Natural killer cell treated with Interleukin-12 subunit alpha and Interleukin-12 subunit beta and Interleukin-15 and Interleukin-18, amount 100 ng/mL, for 72 hours (primary cell): ENCODE measurements around the gene ZNF462. TPM values are rescaled to one million over a fixed set of nuclear protein-coding genes. Genes with fewer than 3 reads are reported as not detected.
"Not testable (repeated sequence)": the region's sequence is repeated elsewhere in the genome, so short reads cannot be mapped to it uniquely, and the experiment has no call there.

Source experiments
- ATAC-seq, 2 donors: fragments of 150-1000 bp; cut with Tn5 transposase in 1 of 2; sonication (Bioruptor Pico), chemical (Tn5 transposase) in 1 of 2; 2 replicates each; pipeline ENCODE4 v1.10.0; 2021
- DNase-seq: peaks from one replicate; pipeline ENCODE4 v3.0.0; 2022; ENCODE audit warnings: low spot score
- H3K27ac Mint-ChIP-seq, 2 donors: 1 replicate in 1 of 2; 2 replicates in 1 of 2; pipeline ENCODE4 v1.8.0; 2022; ENCODE audit warnings: mixed read lengths in 2 of 2, mild to moderate bottlenecking in 1 of 2, moderate library complexity in 1 of 2
- H3K27me3 Mint-ChIP-seq, 2 donors: 1 replicate in 1 of 2; 2 replicates in 1 of 2; pipeline ENCODE4 v1.8.0; 2022; ENCODE audit warnings: mixed read lengths in 2 of 2
- H3K36me3 Mint-ChIP-seq: one replicate; pipeline ENCODE4 v1.8.0; 2022; ENCODE audit warnings: mixed read lengths
- H3K4me1 Mint-ChIP-seq, 2 donors: 1 replicate in 1 of 2; 2 replicates in 1 of 2; pipeline ENCODE4 v1.8.0; 2022; ENCODE audit warnings: low read depth in 2 of 2, mixed read lengths in 2 of 2, mild to moderate bottlenecking in 1 of 2
- H3K4me3 Mint-ChIP-seq: one replicate; pipeline ENCODE4 v1.8.0; 2022; ENCODE audit warnings: mixed read lengths
- H3K9me3 Mint-ChIP-seq: 2 replicates; pipeline ENCODE4 v1.8.0; 2022; ENCODE audit warnings: mixed read lengths
- total RNA-seq, 2 donors: library from RNA; stranded (reverse); gene quantifications; one replicate each; pipeline ENCODE4 v1.2.3, GENCODE V29; 2022

ZNF462 gene
- total RNA-seq, 2 donors from 2014 or later: 0.31 TPM; not detected in 1

DNA sequence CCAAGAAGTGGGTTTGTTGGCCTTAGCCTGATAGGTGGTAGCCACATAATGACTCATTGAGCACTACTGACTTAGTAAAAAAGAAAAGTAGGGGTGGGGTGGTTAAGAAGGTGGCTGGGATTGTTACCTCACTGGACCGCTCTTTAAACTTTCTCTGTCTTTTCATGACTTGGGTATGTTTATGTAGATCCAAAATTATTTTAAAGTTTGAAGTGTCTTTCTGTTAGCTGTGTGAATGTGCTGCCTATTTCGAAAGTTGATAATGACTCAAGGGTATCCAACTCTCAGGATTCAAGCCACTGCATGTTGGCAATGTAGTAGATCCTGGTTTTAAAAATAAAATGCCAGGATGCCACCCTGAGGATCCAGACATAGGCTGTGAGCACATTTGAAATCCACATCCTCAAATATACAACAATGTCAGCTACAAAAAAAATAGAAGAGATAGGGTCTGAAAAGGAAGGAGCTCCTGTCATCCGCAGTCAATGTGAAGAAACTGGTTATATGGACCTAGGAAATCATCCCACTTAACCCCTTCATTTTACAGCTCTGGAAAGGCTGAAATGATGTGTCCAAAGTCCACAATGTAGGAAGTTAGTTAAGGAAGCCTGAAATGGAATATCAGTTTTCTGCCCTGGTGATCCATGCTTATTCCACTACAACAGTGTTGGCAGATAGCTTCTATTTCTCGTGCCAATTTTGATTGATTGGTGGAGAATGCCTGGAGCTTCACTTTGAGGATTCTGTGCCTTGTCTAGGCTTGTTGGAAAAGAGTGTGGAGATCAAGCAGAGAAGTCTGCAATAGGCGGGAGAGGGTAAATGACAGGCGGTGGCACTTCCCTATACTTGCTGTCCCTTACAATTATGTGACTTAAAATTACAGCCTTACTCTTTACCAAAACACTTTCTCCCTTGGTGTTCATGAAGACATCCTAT lies 23.4 kb downstream of the ZNF462 start:
- H3K4me3 Mint-ChIP-seq: no peak overlapping the region
- peaks cover 3% of the 10 kb centered on the region for H3K9me3 Mint-ChIP-seq
- no peaks in the 10 kb centered on the region for H3K36me3 Mint-ChIP-seq
- H3K27me3 Mint-ChIP-seq: no peaks in the 10 kb centered on the region
- H3K4me1 Mint-ChIP-seq: peaks cover 0 to 10% of the 10 kb centered on the region in 2 donors
- no peak for DNase-seq
- no peak overlapping the region for H3K27ac Mint-ChIP-seq
- ATAC-seq: no peak

DNA sequence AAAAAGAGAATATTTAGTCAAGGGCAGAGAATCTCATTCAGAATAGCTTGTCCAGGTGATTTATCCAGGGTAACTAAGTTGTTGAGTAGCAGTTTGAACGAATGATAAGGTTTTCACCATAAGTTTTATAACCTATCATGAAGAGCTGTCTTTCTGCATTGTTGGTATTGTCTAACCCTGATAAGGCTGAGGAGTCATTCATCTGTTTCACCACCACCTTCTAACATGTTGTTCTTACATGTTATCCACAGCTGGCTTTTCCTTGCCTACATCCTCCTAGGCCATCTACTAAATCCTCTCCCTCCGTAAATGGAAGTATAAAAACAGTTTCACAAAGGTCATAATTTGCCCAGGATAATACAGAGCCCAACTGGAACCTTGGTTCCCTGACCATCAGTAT lies 24.1 kb downstream of the ZNF462 start:
- no peak for ATAC-seq
- Mint-ChIP-seq H3K27ac (no peak overlapping the region), H3K4me3 (no peak overlapping the region), H3K27me3 (no peaks in the 10 kb centered on the region), H3K36me3 (no peaks in the 10 kb centered on the region), H3K9me3 (peaks cover 3% of the 10 kb centered on the region), H3K4me1 (peaks cover 0 to 10% of the 10 kb centered on the region in 2 donors)
- no peak for DNase-seq

DNA sequence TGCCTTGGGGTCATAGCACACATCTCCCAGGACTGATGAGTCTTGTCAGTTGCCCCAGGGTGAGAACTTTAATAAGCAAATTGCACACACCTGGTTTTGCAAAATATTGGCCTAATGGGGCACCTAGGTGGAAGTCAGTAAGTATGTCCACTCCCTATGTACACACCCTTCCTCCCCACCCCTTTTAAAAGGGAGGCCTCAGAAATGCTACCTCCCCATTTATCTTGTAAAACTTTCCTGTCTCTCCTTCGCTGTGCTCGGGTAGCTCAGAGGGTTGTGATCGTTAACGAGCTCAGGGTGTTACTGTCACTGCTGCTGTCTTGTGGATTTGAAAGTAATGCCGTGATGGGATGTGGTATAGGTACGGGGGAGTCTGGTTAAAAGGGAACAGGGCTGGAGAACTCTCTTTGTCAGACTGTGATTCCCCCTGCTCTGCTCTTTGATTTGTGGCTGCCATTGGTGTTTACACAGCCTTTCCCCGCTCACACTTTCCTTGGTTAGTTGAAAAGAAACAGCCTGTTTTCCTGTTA lies 26.2 kb downstream of the ZNF462 start:
- H3K27me3 Mint-ChIP-seq: no peaks in the 10 kb centered on the region
- H3K9me3 Mint-ChIP-seq: peaks cover under 1% of the 10 kb centered on the region
- ATAC-seq (no peak), DNase-seq (no peak)
- H3K36me3 Mint-ChIP-seq: no peaks in the 10 kb centered on the region
- no peak overlapping the region for H3K27ac Mint-ChIP-seq
- no peak overlapping the region for H3K4me3 Mint-ChIP-seq
- H3K4me1 Mint-ChIP-seq: no peaks in the 10 kb centered on the region

DNA sequence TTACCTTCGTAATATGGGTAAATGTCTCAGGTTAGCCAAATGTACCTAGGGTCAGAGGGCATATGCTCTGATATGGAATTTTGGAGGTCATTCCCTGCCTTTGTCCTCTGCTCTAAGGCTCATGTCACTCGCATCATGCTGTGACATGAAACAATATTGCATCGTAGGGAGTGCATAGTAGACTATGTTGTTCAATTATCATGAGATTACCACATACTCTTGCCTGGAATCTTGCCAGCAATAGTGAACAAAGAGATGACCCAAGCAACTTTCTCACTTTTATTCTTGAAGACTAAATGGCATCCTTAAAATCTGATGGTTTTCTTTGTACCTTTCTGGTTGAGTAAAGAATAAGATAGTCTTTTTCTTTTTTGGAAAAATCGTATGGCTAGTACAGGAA lies 27.6 kb downstream of the ZNF462 start:
- no peaks in the 10 kb centered on the region for H3K36me3 Mint-ChIP-seq
- DNase-seq: no peak
- ATAC-seq: no peak
- no peaks in the 10 kb centered on the region for H3K4me1 Mint-ChIP-seq
- no peaks in the 10 kb centered on the region for H3K27me3 Mint-ChIP-seq
- H3K9me3 Mint-ChIP-seq: no peaks in the 10 kb centered on the region
- H3K4me3 Mint-ChIP-seq: no peak overlapping the region
- no peak overlapping the region for H3K27ac Mint-ChIP-seq

DNA sequence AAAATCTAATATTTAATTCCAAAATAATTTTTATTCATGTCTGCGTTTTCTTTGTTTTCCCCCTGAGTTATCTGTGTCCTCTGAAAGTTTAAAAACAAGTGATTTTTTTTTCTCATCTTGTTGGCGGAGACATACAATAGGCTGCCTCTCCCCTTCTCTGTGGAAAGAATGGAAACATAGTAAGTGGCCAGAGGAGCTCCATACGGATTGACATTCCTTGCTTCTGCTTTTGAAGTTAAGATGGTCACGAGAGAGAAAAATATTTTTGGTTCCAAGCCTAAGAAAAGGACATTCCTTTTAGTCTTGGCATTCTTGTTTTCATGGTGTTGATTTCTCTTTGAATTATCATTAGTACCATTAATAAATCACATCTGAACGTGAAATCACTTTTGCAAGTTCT lies 28.3 kb downstream of the ZNF462 start:
- Mint-ChIP-seq H3K27me3 (peaks cover 0 to 3% of the 10 kb centered on the region in 2 donors), H3K4me1 (no peaks in the 10 kb centered on the region), H3K27ac (no peak overlapping the region), H3K36me3 (no peaks in the 10 kb centered on the region), H3K9me3 (no peaks in the 10 kb centered on the region), H3K4me3 (no peak overlapping the region)
- DNase-seq (no peak), ATAC-seq (no peak)

DNA sequence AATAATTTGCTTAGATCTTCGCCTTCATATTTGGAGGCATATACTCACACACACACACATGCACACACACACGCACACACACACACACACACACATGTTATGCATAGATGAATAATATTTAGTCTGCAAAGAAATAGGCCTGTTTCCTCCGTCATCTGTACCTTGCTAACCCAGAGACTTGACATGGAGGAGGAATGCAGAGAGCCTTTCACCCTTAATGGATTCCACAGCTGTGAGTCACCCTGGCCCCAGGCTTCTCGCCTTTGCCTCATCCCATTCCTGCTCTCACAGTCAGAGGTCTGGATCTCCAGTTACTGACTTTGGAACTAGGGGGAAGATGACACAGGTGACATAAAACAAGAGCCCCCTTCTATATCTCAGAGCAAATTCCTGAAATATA lies 29.7 kb downstream of the ZNF462 start:
- Mint-ChIP-seq H3K27me3 (peaks cover 0 to 3% of the 10 kb centered on the region in 2 donors), H3K27ac (no peak overlapping the region), H3K4me3 (no peak overlapping the region), H3K4me1 (no peaks in the 10 kb centered on the region), H3K36me3 (no peaks in the 10 kb centered on the region), H3K9me3 (no peaks in the 10 kb centered on the region)
- no peak for ATAC-seq
- no peak for DNase-seq

DNA sequence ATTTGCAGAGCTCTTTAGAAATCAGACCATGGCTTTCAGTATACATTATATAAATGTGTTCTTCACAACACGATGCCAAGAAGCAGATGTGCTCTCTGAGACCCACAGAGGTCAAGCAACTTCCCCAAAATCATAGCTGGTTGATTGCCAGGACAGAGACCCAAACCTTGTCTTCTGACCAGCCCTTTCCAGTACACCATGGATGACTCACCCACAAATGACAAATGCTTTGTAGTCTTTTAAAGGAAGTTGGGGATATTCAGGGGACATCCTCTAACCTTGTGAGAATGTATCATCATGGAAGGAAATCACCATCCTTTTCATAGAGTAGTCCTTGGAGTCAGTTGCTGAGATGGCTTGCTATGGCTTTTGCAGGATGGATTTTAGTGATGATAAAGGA lies 30.1 kb downstream of the ZNF462 start:
- Mint-ChIP-seq H3K27ac (no peak overlapping the region), H3K4me1 (no peaks in the 10 kb centered on the region), H3K4me3 (no peak overlapping the region), H3K27me3 (peaks cover 0 to 3% of the 10 kb centered on the region in 2 donors), H3K36me3 (no peaks in the 10 kb centered on the region), H3K9me3 (no peaks in the 10 kb centered on the region)
- ATAC-seq (no peak), DNase-seq (no peak)

DNA sequence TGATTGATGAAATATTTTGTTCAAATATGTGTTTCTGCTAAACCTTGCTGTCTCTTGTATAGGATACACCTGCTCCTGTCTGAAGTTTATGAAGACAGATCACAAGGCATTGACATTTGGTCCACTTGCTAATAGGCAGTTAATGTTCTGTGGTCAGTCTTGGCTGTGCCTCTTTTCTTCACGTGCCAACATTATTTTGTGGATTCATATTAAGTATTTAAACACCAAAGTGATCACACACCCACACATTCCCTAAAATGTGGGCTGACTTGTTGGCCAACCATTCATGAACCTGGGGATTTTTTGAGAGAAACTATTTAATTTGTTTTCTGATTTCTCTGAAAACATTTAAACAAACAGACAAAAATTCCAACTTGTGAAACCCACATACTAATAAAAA lies 33.7 kb downstream of the ZNF462 start:
- Mint-ChIP-seq H3K27me3 (peaks cover 0 to 3% of the 10 kb centered on the region in 2 donors), H3K4me1 (no peaks in the 10 kb centered on the region), H3K4me3 (no peak overlapping the region), H3K36me3 (no peaks in the 10 kb centered on the region), H3K9me3 (peaks cover 9% of the 10 kb centered on the region), H3K27ac (no peak overlapping the region)
- DNase-seq (no peak), ATAC-seq (no peak)

DNA sequence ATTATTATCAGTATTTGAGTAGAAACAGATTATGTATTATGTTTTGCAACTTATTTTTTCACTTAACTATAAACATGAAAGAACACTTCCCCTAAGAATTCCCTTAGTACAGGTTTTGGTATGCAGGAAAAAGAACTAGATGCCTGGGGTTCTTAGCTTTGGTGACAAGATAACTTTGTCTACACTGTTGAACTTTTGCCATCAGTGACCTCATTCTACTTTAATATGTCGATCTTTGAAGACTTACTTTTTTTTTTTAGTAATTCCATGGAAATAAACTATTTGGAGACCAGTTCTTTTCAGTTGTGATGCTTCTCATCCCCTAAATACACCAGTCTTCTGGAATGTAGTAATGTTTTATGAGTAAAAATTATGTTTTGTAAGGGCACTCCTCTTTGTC lies 34.3 kb downstream of the ZNF462 start:
- no peak overlapping the region for H3K27ac Mint-ChIP-seq
- H3K4me3 Mint-ChIP-seq: no peak overlapping the region
- H3K9me3 Mint-ChIP-seq: peaks cover 10% of the 10 kb centered on the region
- peaks cover 0 to 3% of the 10 kb centered on the region in 2 donors for H3K27me3 Mint-ChIP-seq
- DNase-seq (no peak), ATAC-seq (no peak)
- H3K36me3 Mint-ChIP-seq: peaks cover under 1% of the 10 kb centered on the region
- no peaks in the 10 kb centered on the region for H3K4me1 Mint-ChIP-seq

DNA sequence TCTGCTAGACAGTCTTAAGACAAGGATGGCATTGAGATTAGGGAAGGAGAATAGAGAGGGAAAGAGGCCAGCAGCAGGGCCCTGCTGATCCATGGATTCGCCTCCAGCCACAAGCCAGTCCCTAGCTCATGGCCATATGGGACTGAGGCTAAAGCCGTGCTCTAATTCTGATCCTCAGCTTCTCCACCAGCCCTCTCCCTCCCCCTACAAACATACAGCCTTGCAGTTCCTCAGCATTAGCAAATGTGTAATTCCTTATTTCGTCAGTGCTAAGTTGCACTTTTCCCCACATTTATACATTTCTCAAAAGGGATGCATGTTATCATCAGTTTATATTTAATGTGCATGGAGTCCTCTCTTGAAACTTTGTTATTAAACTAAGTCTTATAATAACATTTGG lies 34.8 kb downstream of the ZNF462 start:
- Mint-ChIP-seq H3K27me3 (peaks cover 3 to 4% of the 10 kb centered on the region in 2 donors), H3K27ac (no peak overlapping the region), H3K36me3 (peaks cover 6% of the 10 kb centered on the region), H3K9me3 (peaks cover 15% of the 10 kb centered on the region), H3K4me3 (no peak overlapping the region), H3K4me1 (no peaks in the 10 kb centered on the region)
- ATAC-seq: no peak
- DNase-seq: no peak

DNA sequence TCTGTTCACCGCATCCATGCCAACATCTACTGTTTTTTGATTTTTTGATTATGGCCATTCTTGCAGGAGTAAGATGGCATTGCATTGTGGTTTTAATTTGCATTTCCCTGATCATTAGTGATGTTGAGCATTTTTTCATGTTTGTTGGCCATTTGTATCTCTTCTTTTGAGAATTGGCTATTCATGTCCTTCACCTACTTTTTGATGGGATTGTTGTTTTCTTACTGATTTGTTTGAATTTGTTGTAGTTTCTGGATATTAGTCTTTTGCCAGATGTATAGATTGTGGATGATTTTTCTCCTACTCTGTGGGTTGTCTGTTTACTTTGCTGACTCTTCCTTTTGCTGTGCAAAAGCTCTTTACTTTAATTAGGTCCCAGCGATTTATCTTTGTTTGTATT lies 37.6 kb downstream of the ZNF462 start:
- H3K9me3 Mint-ChIP-seq: peaks cover 27% of the 10 kb centered on the region
- not testable (repeated sequence) for DNase-seq, H3K4me3 Mint-ChIP-seq, H3K4me1 Mint-ChIP-seq, H3K27ac Mint-ChIP-seq, ATAC-seq, H3K27me3 Mint-ChIP-seq
- peaks cover 13% of the 10 kb centered on the region for H3K36me3 Mint-ChIP-seq

DNA sequence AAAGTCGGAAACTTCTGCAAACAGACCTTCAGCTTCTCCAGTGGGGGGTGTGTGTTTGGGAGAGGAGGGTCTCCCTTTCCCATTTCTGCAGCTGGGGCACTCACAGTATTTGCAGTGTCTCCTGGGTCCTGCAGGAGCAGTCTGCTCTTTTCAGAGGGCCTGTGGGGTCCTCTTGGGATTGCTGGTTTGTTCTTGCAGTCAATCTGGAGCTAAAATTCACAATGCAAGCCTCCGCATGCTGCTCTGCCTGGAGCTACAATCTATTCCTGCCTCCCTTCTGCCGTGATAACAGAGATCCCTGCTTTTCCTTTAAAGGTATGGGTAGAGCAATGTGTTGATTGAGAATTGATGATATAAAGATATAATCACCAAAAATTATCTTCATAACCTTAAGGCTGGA lies 43.2 kb downstream of the ZNF462 start:
- ATAC-seq: no peak
- Mint-ChIP-seq H3K4me1 (no peaks in the 10 kb centered on the region), H3K27ac (no peak overlapping the region), H3K9me3 (peaks cover 19% of the 10 kb centered on the region), H3K27me3 (peaks cover 0 to 7% of the 10 kb centered on the region in 2 donors), H3K4me3 (no peak overlapping the region), H3K36me3 (peaks cover 13% of the 10 kb centered on the region)
- no peak for DNase-seq

DNA sequence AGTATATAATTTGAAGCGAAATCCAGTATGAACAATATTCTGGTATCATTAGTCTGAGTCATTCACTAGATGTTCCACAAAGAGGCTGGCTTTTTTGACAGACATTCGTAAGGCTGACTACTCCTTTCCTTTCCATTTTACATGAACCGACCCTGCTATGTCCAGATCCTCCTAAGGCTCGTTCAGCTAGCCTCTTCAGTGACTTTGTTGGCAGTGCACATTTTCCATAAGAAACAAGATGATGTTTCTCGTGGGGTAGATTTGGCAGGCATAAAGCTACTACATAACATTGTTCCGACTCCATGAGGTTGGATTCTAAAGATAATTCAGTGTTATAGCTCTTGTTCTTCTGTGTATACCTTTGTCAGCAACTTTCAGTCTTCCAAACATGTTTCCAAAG lies 49.0 kb downstream of the ZNF462 start:
- ATAC-seq (no peak), DNase-seq (no peak)
- Mint-ChIP-seq H3K9me3 (peaks cover 3% of the 10 kb centered on the region), H3K4me3 (no peak overlapping the region), H3K27ac (no peak overlapping the region), H3K4me1 (no peaks in the 10 kb centered on the region), H3K27me3 (no peaks in the 10 kb centered on the region), H3K36me3 (no peaks in the 10 kb centered on the region)

DNA sequence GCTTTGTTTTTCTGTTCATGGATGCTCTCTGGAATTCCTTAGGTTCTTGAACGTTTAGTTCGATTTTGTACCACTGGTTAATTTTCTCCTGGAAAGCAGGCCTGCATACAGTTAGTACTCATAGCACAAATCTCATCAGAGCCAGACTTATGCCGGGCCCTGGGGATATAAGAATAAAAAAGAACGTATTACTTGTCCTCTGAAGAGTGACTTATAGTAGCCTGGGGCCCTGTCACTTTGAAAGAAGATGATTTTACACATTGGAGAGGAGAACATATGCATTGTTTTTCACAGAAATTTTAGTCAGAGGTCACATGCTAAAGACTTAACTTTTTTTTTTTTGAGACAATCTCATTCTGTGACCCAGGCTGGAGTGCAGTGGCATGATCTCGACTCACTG lies 50.3 kb downstream of the ZNF462 start:
- Mint-ChIP-seq H3K9me3 (peaks cover 3% of the 10 kb centered on the region), H3K4me3 (no peak overlapping the region), H3K4me1 (no peaks in the 10 kb centered on the region), H3K27me3 (no peaks in the 10 kb centered on the region), H3K27ac (no peak overlapping the region), H3K36me3 (no peaks in the 10 kb centered on the region)
- ATAC-seq (no peak), DNase-seq (no peak)
